Hematopoietic multipotent progenitor cell treated with erythropoietin and hydrocortisone succinate and interleukin-3 and kit ligand, for 17 days (in vitro differentiated cells): ENCODE results near the gene SFXN2.
"Not testable (repeated sequence)": the region's sequence is repeated elsewhere in the genome, so short reads cannot be mapped to it uniquely, and the experiment has no call there.

Experiments used
- DNase-seq: peaks from one replicate; pipeline ENCODE4 v3.0.0-alpha.2; 2015; ENCODE audit warnings: low spot score

The SFXN2 gene

GRCh38 chr10:102720775-102721301, 6.4 kb downstream of the SFXN2 start:
- DNase-seq = no peak

DNA sequence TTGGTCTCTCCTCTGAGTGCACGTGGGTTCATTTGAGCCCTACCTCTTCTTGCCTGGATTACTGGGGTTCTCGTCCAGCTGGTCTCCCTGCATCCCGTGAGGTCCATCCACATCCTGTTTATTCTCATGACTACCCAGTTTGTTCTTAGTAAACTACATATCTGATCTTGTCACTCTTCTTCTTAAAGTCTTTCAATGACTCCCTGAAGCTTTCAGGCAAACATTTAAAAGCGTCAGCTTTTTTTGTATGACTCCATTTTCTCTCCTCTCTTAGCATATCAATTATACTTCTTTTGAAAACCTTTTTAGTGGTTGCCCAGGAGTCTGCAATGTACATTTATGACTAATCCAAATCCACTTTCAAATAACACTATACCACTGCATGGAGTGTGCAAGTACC, 7.5 kb downstream of the SFXN2 start:
- DNase-seq = no peak

- DNase-seq = no peak
These were observed 9.6 kb downstream of the SFXN2 start for GRCh38 chr10:102723989-102724388.

- DNase-seq = no peak
These were observed 11.8 kb downstream of the SFXN2 start for GRCh38 chr10:102726274-102726673.

DNA sequence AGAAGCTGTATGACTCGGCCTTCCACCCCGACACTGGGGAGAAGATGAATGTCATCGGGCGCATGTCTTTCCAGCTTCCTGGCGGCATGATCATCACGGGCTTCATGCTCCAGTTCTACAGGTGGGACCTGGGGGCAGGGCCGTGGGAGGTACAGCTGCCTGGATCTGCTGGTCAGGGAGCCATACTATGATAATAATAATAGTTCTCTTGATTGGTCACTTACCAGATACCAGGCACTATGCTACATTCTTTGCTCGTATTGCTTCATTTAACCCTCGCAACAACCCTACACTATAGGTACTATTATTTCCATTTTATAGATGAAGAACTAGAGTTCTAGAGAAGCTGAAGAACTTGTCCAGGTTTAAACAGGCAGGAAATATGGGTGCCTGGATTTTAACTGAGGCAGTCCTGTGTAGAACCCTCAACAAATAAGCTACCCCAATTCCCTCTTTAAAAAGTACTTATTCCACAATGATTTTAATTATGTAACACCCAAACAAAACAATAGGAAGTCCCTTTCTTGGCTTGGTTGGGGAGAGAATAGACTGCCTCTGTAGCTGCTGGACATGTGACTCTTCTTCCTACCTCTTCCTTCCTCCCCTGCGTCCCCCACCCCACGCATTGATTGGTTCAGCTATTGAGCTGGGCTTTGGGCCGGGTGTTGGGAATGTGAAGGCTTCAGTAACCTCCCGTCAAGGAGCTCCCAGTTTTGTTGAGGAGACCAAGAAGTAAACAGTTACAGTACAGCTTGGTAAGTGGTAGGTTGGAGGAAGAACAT, 12.8 kb downstream of the SFXN2 start:
- DNase-seq = no peak

DNA sequence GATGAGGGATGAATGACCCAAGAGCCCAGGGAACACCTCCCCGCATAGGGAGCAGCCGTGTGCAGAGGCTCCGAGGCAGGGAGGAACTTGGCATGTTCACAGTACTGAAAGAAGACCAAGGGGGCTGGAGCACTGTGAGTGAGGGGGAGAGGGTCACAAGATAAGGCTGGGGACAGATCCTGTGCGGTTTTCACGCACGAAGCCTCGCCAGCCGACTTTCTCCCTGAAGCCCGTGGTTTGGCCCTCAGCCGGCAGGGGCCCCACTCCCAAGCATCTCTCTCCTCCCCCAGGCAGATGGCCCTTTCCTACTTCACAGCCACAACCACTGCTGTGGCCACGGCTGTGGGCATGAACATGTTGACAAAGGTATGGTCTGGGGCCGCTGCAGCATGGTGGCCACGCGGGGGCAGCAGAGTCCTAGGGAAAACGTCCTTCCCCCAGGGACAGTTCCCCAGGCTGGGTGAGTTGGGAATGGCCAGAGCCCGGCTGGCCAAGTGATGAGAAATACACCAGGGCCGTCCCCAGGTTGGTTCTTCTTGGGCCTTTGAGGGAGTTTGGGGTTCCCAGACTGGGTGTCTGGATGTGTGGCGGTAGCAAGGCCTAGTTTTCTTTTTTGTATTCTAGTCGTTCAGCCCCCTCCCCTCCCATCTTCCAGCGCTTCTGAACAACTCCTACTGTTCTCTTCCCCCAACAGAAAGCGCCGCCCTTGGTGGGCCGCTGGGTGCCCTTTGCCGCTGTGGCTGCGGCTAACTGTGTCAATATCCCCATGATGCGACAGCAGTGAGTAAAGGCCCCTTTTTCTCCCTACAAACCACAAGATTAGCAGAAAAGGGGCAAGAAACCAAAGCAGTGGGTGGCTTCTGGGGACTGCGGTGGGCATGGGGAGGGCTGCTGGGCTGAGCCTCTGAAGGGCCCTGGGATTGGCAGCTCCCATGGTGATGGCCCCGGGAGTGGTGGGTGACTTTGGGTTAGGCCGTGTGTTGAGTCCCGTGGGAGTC, 14.9 kb downstream of the SFXN2 start:
- peak; percentile 80 for DNase-seq

- DNase-seq = no peak
These were observed 16.9 kb downstream of the SFXN2 start for GRCh38 chr10:102731222-102731800.

- DNase-seq = no peak
These were observed 18.2 kb downstream of the SFXN2 start for GRCh38 chr10:102732661-102733060.

DNA sequence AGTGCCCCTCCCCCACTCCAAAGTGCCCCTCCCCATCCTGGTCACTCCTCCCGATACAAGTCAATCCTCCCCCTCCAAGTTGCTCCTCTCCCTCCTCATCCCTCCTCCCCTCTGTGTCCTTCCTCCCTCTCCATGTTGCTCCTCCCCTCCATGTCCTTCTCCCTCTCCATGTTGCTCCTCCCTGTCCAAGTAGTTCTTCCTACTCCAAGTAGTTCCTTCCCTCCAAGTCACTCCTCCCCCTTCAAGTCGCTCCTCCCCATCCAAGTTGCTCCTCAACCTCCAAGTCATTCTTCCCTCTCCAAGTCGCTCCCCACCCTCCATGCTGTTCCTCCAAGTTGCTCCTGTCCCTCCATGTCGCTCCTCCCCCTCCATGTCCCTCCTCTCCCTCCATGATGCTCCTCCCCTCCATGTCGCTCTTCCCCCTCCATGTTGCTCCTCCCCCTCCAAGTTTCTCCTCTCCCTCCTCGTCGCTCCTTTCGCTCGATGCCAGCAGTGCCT, 20.7 kb downstream of the SFXN2 start:
- no peak for DNase-seq

DNA sequence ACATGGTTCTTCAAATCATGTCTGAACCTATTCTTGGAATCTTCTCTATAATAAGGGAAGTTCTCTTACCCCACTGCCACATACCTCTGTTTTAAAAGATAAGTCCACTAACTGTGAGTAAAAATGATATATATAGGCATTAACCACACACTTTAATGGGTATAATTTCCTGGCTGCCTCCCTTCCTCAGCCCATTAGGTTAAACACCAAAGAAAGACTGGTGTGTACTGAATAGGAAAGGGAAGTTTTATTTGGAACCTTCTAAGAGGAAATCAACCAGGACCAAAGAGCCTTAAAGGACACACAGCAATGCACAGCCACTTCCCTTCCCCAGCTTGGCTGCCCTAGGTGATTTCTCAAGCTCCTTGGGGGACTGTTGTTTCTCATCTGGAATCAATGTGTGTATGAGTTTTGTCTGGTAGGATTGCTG, 24.3 kb downstream of the SFXN2 start:
- no peak for DNase-seq

- no peak for DNase-seq
These were observed 25.8 kb downstream of the SFXN2 start for GRCh38 chr10:102740229-102740628.

DNA sequence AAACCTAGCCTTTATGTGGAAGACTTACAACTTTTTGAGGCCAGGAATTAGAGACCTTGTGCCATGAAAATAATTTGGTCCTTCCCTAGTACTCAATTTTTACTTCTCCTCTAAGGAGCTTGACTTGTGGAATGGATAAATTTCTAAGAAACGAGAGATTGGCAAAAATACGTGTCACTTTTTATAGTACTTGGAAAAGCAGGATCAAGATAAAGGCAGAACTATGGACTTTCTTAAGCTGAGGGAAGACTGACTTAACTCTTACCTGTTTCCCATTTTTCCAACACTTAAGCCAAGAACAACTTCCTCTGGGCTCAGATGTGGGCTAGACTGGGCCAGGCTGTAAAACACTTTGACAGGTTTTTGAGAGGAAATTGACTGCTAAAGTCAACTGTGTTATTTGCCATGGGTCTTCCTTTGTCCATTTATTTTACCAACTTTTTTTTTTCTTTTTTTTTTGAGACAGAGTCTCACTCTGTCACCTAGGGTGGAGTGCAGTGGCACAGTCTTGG, 27.3 kb downstream of the SFXN2 start:
- no peak for DNase-seq

GRCh38 chr10:102742313-102742712, 27.9 kb downstream of the SFXN2 start:
- DNase-seq = not testable (repeated sequence)

- no peak for DNase-seq
These were observed 28.7 kb downstream of the SFXN2 start for GRCh38 chr10:102743078-102743587.

DNA sequence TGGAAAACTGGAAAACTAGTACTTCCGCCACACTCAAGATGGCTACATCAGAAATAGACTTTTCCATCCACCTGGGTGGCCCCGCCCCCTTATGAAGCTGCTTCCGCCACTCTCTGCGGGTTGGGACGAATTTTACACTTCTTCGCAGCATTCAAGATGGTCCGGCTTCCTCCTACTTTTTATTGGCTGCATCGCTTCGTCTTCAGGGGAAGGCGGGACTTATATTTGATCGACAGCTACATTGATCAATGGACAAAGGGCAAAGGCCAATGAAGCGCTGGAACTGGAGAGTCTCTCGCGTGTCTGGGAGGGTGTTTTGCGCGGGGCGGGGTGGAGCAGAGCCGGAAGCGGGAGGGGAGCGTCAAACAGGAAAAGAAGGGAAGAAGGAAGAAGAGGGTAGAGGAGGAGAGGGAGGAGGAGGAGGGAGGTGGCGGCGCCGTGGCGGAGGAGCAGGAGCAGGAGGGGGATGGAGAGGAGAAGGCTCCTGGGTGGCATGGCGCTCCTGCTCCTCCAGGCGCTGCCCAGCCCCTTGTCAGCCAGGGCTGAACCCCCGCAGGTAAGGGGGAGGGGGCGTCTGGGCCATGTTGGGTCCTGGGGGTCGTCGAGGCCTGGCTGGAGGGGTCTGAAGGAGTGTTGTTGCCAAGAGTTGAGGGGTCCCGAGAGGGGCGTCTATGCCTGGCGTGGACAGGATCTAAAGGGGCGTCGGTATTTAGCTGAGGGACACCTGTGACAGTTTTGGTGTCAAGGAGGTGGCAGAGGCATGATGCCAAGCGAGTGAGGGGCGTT, 29.3 kb downstream of the SFXN2 start, which contains the start of gene WBP1L:
Gene WBP1L, plus strand, starts transcription at position 361 of the 786 bp plus-strand sequence. Its CDS starts 106 bp downstream, at position 467.
- peak; percentile 99 for DNase-seq

DNA sequence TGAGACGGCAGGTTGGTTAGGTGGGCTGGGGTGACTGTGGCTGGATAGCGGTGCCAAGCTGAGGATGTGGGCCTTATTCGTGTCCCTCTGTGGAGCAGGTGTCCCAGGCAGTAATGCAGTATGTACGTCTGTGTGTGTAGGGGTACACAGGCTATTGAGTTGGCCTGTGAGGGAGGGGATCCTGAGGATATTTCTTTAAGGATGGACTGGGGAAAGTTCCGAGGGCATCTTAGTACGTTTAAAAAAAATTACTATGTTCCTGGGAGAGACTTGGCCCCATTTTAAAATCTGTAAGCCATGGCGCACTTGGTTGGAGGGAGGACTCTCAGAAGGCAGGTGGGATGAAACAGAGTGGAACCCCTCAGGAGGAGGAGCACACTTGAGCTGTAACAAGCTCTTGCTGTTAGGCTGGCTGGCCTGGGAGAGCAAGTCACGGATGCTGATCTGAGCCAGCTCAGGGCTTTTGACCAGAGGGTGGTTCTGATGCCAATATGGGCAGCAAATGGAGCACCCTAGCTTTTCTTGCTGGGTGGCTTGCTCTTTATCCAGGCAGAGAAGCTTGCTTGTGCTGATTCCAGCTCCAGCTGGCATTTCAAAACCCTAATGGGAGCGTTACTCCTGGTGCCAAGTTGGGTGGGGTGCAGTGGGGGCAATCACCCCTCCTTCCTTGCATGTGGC, 30.1 kb downstream of the SFXN2 start:
- peak; percentile 40 for DNase-seq

GRCh38 chr10:102745157-102745556, 30.7 kb downstream of the SFXN2 start:
- DNase-seq = no peak

GRCh38 chr10:102752266-102752930, 38.0 kb downstream of the SFXN2 start:
- no peak for DNase-seq

DNA sequence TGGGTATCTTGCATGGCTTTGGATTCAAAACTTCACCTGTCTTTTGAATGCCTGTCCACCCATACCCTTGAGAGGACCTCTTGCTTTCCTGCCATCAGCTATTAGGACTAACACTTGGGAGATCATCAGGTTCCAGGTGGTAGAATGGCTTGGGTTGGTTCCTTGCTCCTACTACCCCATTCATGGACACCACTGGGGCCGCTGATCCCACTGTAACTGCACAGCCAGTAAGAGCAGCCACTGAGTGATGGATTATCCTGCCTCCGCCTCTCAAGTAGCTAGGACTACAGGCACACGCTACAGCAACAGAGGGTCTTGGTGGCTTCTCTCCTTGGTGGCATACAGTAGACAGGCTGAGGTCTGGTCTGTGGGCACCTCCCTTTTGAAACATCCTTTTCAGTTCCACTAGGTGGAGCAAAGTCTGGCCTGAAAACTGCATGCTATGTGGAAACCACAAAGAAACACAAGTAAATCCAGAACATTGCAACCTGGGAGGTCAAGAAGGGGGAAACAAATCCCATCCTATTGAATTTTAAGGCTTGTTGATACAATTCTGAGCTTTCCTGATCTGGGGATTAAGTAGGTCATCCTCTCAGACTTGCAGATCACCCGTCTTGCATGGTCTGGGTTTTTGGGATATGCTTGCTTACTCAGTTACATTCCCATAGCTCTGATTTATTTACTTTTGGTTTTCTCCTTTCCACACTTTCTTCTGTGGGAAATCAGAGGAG, 38.7 kb downstream of the SFXN2 start:
- no peak for DNase-seq
